Measurements from ENCODE around the gene UNCX. TPM values are rescaled to one million over a fixed set of nuclear protein-coding genes. Genes with fewer than 3 reads are reported as not detected.

UNCX gene
- total and polyA plus RNA-seq, 2 experiments from 2014 or later: 6.7 to 11.8 TPM

- Histone ChIP-seq H3K36me3 (no peaks in the 10 kb centered on the region), H3K27me3 (peaks cover 75% of the 10 kb centered on the region), H3K9me3 (ENCODE audit: low read depth) (no peaks in the 10 kb centered on the region), H3K4me3 (no peak overlapping the region), H3K27ac (no peak overlapping the region), H3K4me1 (ENCODE audit: low read depth) (peaks cover 4% of the 10 kb centered on the region)
- peak in 1 of 2 donors; percentile 16 for DNase-seq (ENCODE audit: low read depth in 1 of 2, low spot score in 1 of 2)
- no peak for TF ChIP-seq CTCF (IDR thresholded peaks at IDR 0.05; ENCODE audit: low read depth, low read length)
These were observed 9.3 kb upstream of the UNCX start for GRCh38 chr7:1223196-1223981.

DNA sequence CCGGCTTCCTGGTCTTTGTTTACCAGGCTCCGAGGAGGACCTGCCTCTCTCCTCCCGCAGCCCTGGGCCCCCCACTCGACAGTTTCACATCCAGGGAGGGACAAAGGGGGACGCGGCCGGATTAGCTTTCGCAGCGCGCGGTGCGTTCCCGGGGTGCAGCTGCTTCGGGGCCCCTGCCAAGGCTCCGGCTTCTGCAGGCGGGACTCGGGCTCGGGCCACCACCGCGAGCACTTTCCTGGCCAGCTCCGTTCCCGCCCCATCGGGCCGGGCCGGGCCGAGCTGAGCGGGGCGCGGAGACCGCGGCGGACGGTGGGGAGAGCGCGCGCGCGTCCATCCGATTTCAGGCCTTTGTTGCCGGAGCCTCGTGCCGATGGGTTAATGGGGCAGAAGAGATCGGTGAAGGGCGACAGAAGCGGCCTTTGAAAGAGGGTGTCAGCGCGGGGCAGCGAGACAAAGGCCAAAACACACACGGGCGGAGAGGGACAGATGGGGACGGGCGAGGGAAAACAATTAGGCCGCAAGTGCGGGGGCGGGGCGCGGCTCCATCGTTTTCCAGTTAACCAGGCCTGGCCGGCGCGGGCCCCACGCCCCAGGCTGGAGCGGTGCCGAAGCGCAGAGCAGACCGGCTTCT lies 8.5 kb upstream of the UNCX start:
- DNase-seq (ENCODE audit: low read depth in 1 of 2, low spot score in 1 of 2): no peak
- H3K27me3 ChIP-seq: peaks cover 83% of the 10 kb centered on the region
- no peak overlapping the region for H3K27ac ChIP-seq
- H3K4me1 ChIP-seq (ENCODE audit: low read depth): no peaks in the 10 kb centered on the region
- TF ChIP-seq CTCF (IDR thresholded peaks at IDR 0.05; ENCODE audit: low read depth, low read length): no peak
- H3K9me3 ChIP-seq (ENCODE audit: low read depth): no peaks in the 10 kb centered on the region
- H3K4me3 ChIP-seq: no peak overlapping the region
- no peaks in the 10 kb centered on the region for H3K36me3 ChIP-seq

- Histone ChIP-seq H3K9me3 (ENCODE audit: low read depth) (no peaks in the 10 kb centered on the region), H3K27ac (no peak overlapping the region), H3K27me3 (peaks cover 92% of the 10 kb centered on the region), H3K4me1 (ENCODE audit: low read depth) (no peaks in the 10 kb centered on the region), H3K36me3 (no peaks in the 10 kb centered on the region), H3K4me3 (no peak overlapping the region)
- no peak for DNase-seq (ENCODE audit: low read depth in 1 of 2, low spot score in 1 of 2)
- no peak for TF ChIP-seq CTCF (IDR thresholded peaks at IDR 0.05; ENCODE audit: low read depth, low read length)
These were observed 7.6 kb upstream of the UNCX start for GRCh38 chr7:1225030-1225429.

- Histone ChIP-seq H3K9me3 (ENCODE audit: low read depth) (no peaks in the 10 kb centered on the region), H3K27me3 (peaks cover 97% of the 10 kb centered on the region), H3K4me1 (ENCODE audit: low read depth) (no peaks in the 10 kb centered on the region), H3K27ac (no peak overlapping the region), H3K36me3 (no peaks in the 10 kb centered on the region), H3K4me3 (no peak overlapping the region)
- peak; percentile 76 for TF ChIP-seq CTCF (IDR thresholded peaks at IDR 0.05; ENCODE audit: low read depth, low read length)
- peak; percentile 35 to 60 for DNase-seq (ENCODE audit: low read depth in 1 of 2, low spot score in 1 of 2)
These were observed 7.1 kb upstream of the UNCX start for GRCh38 chr7:1225441-1226185.

GRCh38 chr7:1226186-1226901 lies 6.3 kb upstream of the UNCX start:
- no peak overlapping the region for H3K27ac ChIP-seq
- no peaks in the 10 kb centered on the region for H3K9me3 ChIP-seq (ENCODE audit: low read depth)
- H3K27me3 ChIP-seq: peaks cover 98% of the 10 kb centered on the region
- no peaks in the 10 kb centered on the region for H3K4me1 ChIP-seq (ENCODE audit: low read depth)
- no peak for TF ChIP-seq CTCF (IDR thresholded peaks at IDR 0.05; ENCODE audit: low read depth, low read length)
- DNase-seq (ENCODE audit: low read depth in 1 of 2, low spot score in 1 of 2): no peak
- H3K4me3 ChIP-seq: no peak overlapping the region
- H3K36me3 ChIP-seq: no peaks in the 10 kb centered on the region

Measured in cardiac muscle cell (in vitro differentiated cells and primary cell).